Activated T-cell treated with anti-CD3 and anti-CD28 coated beads, Interleukin-2, amount 50 U/mL, for 1 hour (primary cell): ENCODE data around the gene CCDC191.

Source experiments
- DNase-seq: peaks from one replicate; pipeline ENCODE4 v3.0.0-alpha.2; 2020

The CCDC191 gene

GRCh38 chr3:114056130-114057010 lies at the start of gene CCDC191, which contains the start of gene QTRT2:
Gene CCDC191, minus strand, starts transcription at chr3:114056526. Its CDS starts 60 bp downstream, at chr3:114056466.
Gene QTRT2, plus strand, starts transcription at chr3:114056737. Its CDS starts 8,521 bp downstream, at chr3:114065258.
- DNase-seq = peak; percentile 93

GRCh38 chr3:114104414-114104813 lies 48.1 kb upstream of the CCDC191 start:
- no peak for DNase-seq

- DNase-seq = no peak
These were observed 47.5 kb upstream of the CCDC191 start for GRCh38 chr3:114103858-114104257.

- no peak for DNase-seq
These were observed 46.9 kb upstream of the CCDC191 start for GRCh38 chr3:114103181-114103580.

DNA sequence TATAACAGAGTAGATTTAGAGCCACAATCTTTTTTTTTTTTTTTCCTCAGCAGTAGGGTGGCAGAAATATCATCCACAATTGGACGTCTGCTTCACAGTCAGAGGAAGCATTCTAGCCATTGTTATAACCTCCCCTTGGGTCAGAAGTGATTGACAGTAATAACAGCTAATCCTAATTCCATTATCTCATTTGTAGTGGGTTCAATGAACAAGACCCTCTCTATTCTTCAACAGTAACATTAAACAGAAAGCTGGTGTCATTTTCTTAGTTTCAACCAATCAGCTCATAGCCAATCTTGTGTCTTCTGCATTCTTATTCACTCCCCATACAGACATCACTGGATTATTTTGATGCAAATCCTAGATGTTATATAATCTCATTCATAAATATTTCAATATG lies 44.8 kb upstream of the CCDC191 start:
- DNase-seq = no peak

GRCh38 chr3:114095796-114096195 lies 39.5 kb upstream of the CCDC191 start:
- no peak for DNase-seq

- no peak for DNase-seq
These were observed 37.3 kb upstream of the CCDC191 start for GRCh38 chr3:114093596-114093995.

GRCh38 chr3:114093016-114093380 lies 36.7 kb upstream of the CCDC191 start:
- no peak for DNase-seq

DNA sequence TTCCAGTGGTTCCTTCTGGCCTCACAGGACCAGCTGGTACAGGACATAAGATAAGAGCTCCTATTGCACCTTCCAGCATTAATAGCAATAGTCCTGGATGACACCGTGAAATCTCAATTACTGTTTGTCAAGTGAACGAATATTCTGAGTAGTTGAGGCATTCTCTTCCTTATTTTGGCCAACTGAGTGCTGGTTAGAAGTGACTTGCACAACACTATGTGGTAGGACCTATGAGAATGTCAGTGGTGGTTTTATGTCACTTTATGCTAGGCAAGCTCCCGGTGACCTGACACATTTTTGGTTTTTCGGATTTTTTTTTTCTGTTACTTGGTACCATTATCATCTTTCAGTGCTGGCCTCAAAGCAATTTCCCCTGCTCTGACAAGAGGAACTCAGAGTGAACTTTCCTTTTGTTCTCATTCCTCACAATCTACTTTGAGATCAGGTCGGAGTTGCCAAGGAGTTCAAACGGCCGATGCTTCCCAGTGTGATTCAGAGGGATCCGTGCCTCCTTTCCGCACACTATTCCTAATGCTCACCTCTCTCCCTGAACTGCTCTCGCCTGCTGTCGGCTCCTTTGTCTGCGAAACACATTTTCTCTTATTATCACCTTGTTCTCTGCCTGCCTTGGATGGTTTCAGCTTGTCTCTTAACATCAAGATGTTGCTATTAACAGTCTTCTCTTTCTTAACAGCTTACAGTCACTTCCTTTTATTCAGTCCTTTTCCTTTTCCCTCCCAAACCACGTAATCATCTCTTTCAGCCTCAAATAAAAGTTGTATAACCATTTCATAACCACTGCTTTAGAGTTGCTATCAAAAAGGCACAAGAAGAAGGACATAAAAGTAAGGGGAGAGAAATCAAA lies 36.1 kb upstream of the CCDC191 start:
- DNase-seq = no peak

GRCh38 chr3:114089675-114090074 lies 33.3 kb upstream of the CCDC191 start:
- DNase-seq = no peak

- DNase-seq = no peak
These were observed 30.0 kb upstream of the CCDC191 start for GRCh38 chr3:114086356-114086755.

DNA sequence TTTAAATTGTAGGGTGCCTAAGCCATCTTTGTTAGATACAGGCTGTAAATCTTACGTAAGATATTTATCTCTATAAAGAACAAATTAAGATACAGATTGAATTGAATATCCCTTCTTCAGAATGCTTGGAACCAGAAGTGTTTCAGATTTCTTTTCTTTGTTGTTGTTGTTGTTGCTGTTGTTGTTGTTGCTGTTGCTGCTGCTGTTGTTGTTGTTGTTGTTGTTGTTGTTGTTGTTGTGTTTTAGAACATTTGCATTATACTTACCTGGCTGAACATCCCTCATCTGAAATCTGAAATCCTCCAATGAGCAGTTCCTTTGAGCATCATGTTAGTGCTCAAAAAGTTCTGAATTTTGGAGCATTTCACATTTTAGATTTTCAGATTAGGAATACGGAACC lies 26.8 kb upstream of the CCDC191 start:
- no peak for DNase-seq

DNA sequence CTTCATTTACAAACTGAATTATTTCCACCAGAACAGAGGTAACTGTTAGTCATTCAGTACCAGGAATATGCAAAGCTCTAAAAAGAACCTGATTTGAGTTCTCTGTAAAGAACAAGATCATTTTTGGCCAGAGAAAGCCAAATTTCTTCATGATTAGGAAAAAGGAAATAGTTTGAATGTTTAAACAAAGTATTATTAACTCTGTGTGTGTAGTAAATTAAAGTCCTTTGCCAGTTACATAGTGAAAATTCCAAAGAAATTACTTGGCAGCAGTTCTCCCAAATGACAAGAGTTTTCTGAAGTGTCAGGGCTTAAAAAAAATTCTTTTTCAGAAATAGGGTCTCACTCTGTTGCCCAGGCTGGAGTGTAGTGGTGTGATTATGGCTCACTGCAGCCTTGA lies 24.7 kb upstream of the CCDC191 start:
- DNase-seq = no peak

DNA sequence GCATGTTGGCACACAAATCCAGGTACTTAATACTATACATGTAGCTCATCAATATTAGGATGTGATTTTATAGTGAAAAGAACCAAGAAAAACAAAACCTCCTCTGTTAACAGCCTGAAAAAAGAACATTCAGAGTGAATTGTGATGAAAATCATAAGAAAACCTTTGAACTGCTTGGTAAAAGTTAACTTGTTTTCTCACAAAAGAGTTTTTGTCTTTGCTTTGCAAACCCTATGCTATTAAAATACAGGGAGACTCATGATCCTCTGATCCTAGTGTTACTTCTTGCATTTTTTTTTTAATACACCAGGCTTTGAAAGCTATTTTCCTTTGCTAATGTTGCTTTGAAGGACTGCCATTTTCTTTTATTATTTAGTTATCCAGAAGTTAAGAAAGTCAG lies 23.9 kb upstream of the CCDC191 start:
- DNase-seq = no peak

GRCh38 chr3:114079761-114080160 lies 23.4 kb upstream of the CCDC191 start:
- DNase-seq = no peak

DNA sequence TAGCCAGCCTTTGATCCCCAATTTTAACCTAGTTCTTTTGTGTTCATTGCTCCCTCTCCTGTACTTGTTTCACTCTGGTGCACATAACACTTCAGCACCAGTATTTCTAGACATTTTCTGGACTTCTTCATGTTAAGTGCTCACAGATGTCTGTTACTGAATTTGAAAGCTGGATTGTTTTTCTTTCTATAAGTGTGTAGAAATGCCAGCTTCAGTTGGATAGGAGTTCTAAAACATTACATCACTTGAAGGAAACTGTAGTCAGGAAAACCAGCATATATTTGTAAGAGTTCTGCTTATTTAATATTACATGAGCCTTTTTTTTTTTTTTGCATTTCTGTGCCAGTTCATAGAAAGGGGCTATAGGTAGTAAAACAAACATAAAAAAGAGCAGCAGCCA lies 21.8 kb upstream of the CCDC191 start:
- no peak for DNase-seq

GRCh38 chr3:114076711-114077110 lies 20.4 kb upstream of the CCDC191 start:
- DNase-seq = no peak

DNA sequence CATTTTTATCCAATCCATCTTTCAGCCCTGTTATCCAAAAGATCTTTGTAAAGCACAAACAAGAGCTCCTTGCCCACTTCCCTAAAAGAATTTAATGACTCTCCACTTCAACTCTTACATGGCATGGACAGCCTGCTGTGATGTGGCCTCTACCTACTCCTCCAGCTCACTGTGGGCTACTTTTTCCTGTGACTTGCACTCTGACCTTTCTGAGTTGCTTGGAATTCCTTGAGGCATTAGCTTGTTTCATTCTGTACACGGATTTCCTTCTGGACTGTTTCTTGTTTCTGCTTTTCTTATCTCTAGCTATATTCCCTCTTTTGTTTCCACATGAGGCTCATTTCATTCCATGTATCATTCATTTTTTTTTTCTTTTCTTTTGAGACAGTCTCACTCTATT lies 15.5 kb upstream of the CCDC191 start:
- no peak for DNase-seq

DNA sequence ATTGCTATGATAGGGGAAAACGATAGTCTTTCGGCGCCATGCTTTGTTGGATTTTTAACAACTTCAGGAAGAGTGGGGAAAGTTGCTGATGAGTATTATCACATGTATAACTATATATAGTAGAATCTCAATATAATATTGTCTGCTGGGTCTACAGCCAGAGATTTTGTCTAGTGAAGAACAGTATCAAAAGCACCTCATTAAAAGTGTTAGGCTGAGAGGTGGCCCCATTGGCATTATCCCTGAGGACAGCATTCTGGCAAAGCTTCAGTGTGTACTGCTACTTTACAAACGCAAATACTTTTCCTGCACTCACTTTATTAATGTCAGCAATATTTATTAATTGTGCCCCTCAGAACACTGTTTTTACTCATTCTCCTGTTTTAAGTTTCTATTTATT lies 12.0 kb upstream of the CCDC191 start:
- DNase-seq = no peak

- DNase-seq = no peak
These were observed 11.5 kb upstream of the CCDC191 start for GRCh38 chr3:114067804-114068203.

- DNase-seq = no peak
These were observed 4.8 kb upstream of the CCDC191 start for GRCh38 chr3:114060906-114061655.

- no peak for DNase-seq
These were observed 2.3 kb upstream of the CCDC191 start for GRCh38 chr3:114058646-114059045.

- no peak for DNase-seq
These were observed 653 bp upstream of the CCDC191 start for GRCh38 chr3:114057011-114057347.
